Testis (tissue), 3 donors: ENCODE results near the gene SERTM2. TPM values are rescaled to one million over a fixed set of nuclear protein-coding genes. Genes with fewer than 3 reads are reported as not detected.

Experiments used
- DNase-seq: peaks from one replicate; pipeline ENCODE4 v3.0.0-alpha.2; 2019
- H3K27ac ChIP-seq, 2 donors: fragments of 200-600 bp; sonication (generic); one replicate each; pipeline ENCODE4 v1.5.1; 2019
- H3K27me3 ChIP-seq: fragments of 200-600 bp; sonication (generic); one replicate; pipeline ENCODE4 v1.5.1; 2019
- H3K36me3 ChIP-seq: fragments of 200-600 bp; sonication (generic); one replicate; pipeline ENCODE4 v1.5.1; 2017; ENCODE audit warnings: low read depth; ENCODE audit errors: missing control alignments
- H3K4me1 ChIP-seq: fragments of 200-600 bp; sonication (generic); one replicate; pipeline ENCODE4 v1.5.1; 2019
- H3K4me3 ChIP-seq, 2 donors: fragments of 200-600 bp; sonication (generic); one replicate each; pipeline ENCODE4 v1.5.1; 2017 to 2019
- H3K9me3 ChIP-seq: fragments of 200-600 bp; sonication (generic); one replicate; pipeline ENCODE4 v1.5.1; 2017
- CTCF ChIP-seq, 3 experiments: fragments of 450-650 bp in 2 of 3; fragments of 200-600 bp in 1 of 3; sonication (generic) in 1 of 3; IDR thresholded peaks; one replicate each; pipeline ENCODE4 v1.5.1; 2016 to 2019; ENCODE audit warnings: antibody characterized with exemption in 3 of 3, mild to moderate bottlenecking in 2 of 3, moderate library complexity in 1 of 3
- POLR2A ChIP-seq: fragments of 450-650 bp; IDR thresholded peaks from one replicate; pipeline ENCODE4 v1.6.1; 2017; ENCODE audit warnings: antibody characterized with exemption, mild to moderate bottlenecking, moderate library complexity
- WGBS, 2 donors: methylation state at CpG; one replicate each; pipeline ENCODE4 v1.1.5; 2018; 5-methylcytosine and 5-hydroxymethylcytosine counted together
- intact Hi-C: fragments of 100-400 bp; cut with DNase I; formaldehyde crosslinking; loops from one replicate; pipeline ENCODE4 v1.15.1; 2023; ENCODE audit warnings: low total_unique reads
- polyA plus RNA-seq: library from polyadenylated mRNA; stranded (reverse); fragments of 350-450 nt; fragmentation: Illumina TruSeq; extraction: RNeasy Lipid Tissue Mini Kit (QIAGEN cat#74804); gene quantifications from one replicate; pipeline ENCODE4 v1.2.3, GENCODE V29; 2014; ENCODE audit warnings: low read depth, low replicate concordance; ENCODE audit not compliant: insufficient read depth
- total RNA-seq, 2 donors: library from RNA; depleted of rRNA; stranded (reverse); fragments of >200 nt; gene quantifications; one replicate each; pipeline ENCODE4 v1.2.3, GENCODE V29; 2016

Gene SERTM2
- total and polyA plus RNA-seq, 3 donors from 2014 or later, result 0.06 to 2.3 TPM; not detected in 1

- WGBS, 2 donors, result 56 to 63% methylated on average over 2 to 6 of the region's 6 CpGs
- no peaks in the 10 kb centered on the region for H3K9me3 ChIP-seq
- no peak for TF ChIP-seq POLR2A
- no peak for TF ChIP-seq CTCF (IDR thresholded peaks at IDR 0.05)
- no peak overlapping the region for H3K27ac ChIP-seq
- intact Hi-C loops, result no loop called here
- H3K27me3 ChIP-seq, result no peaks in the 10 kb centered on the region
- no peaks in the 10 kb centered on the region for H3K4me1 ChIP-seq
- H3K4me3 ChIP-seq, result no peak overlapping the region
- DNase-seq, result no peak
- H3K36me3 ChIP-seq, result no peaks in the 10 kb centered on the region
These were observed 56.3 kb downstream of the SERTM2 start for GRCh38 chrX:111567542-111568255.

GRCh38 chrX:111568354-111568753 is 56.9 kb downstream of the SERTM2 start:
- TF ChIP-seq POLR2A (no peak), CTCF (IDR thresholded peaks at IDR 0.05) (no peak)
- no peaks in the 10 kb centered on the region for H3K4me1 ChIP-seq

GRCh38 chrX:111568817-111569216 is 57.4 kb downstream of the SERTM2 start:
- TF ChIP-seq CTCF (IDR thresholded peaks at IDR 0.05) (no peak), POLR2A (no peak)
- H3K4me3 ChIP-seq, result no peak overlapping the region
- intact Hi-C loops, result no loop called here
- H3K4me1 ChIP-seq, result no peaks in the 10 kb centered on the region
- no peak for DNase-seq
- no peaks in the 10 kb centered on the region for H3K36me3 ChIP-seq
- no peak overlapping the region for H3K27ac ChIP-seq
- H3K27me3 ChIP-seq, result no peaks in the 10 kb centered on the region
- WGBS, 2 donors, result 36 to 72% methylated on average over 1 of the region's 1 CpG
- H3K9me3 ChIP-seq, result no peaks in the 10 kb centered on the region

More at GRCh38 chrX:111568354-111568753, 56.9 kb downstream of the SERTM2 start:
- intact Hi-C loops, result no loop called here
- no peak overlapping the region for H3K27ac ChIP-seq
- peak; percentile 14 for DNase-seq
- H3K9me3 ChIP-seq, result no peaks in the 10 kb centered on the region
- 42 to 56% methylated on average over 4 of the region's 4 CpGs for WGBS, 2 donors
- H3K27me3 ChIP-seq, result no peaks in the 10 kb centered on the region
- H3K36me3 ChIP-seq, result no peaks in the 10 kb centered on the region
- H3K4me3 ChIP-seq, result no peak overlapping the region

Other genes starting within 250 kb of the SERTM2 start
- gene CAPN6, start 241.2 kb upstream of the SERTM2 start, total RNA-seq, result 1 to 10 TPM; 1.0 to 2.8 TPM
- gene CAPN6, start 241.2 kb upstream of the SERTM2 start, polyA plus RNA-seq, result 13.3 TPM
- gene DCX, start 99.5 kb upstream of the SERTM2 start, total RNA-seq, result under 1 TPM; 0.16 to 0.19 TPM
- gene DCX, start 99.5 kb upstream of the SERTM2 start, polyA plus RNA-seq, result 0.44 TPM
- 100 to 1,000 TPM; 163 to 164 TPM for gene ALG13, start 169.5 kb downstream of the SERTM2 start, total RNA-seq
- 43.9 TPM for gene ALG13, start 169.5 kb downstream of the SERTM2 start, polyA plus RNA-seq